ENCODE results near the gene RB1.
"Not testable (repeated sequence)": the region's sequence is repeated elsewhere in the genome, so short reads cannot be mapped to it uniquely, and the experiment has no call there.

The RB1 gene

DNA sequence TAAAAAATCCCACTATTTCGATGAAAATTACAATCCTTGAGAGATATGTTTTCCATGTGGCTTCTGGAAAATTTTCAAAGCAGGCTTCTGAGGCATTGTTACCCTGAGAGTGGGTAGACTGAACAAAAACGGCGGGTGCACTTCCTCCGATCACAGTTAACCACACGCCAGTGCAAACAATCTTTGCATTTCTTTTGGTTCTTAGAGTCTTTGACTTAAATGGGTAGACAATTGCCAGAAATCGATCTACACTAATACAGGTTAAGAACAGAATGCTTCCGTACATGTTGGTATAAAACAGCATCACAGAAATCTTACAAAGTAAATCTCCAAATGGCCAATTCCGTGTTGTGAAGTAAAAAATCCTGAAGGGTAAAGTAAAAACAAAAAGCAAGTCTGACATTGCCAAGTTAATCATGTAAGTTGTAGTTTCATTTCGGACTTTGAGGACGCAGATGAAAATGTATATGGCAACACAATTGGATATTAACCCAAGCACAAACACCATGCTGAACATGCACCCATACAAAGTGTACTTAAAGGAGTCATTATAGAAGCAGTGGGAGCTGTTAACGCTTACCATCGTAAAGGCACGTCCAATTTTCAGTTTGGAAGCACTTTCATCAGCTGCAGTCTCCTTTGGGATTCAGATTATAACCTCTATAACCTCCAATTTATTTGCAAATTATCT lies 108.4 kb downstream of the RB1 start:
- DNase-seq, result peak; percentile 29

DNA sequence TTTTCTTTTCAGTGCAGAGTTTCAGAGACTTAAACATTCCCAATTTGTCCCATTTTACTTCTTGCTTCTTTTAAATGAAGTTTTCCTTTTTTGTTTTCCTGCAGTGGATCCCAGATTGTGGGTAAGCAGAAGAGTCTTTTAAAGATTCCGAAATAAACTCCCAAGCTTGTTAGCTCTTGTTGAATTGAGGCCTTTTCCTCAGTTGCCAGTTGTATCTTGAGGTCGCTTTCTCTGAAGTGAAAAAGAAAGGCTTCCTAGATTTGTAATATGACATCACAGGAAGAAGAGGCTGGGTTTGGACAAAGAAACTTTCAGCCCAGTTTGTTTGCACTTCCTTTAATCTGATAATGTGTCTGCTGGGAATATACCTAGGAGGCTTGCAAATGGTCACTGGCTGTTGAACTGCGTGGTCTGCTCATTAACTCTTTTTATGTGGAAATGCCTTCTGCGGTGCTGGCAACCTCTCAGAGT lies 109.4 kb downstream of the RB1 start, which contains the start of gene LPAR6:
Gene LPAR6, minus strand, starts transcription at position 233 of the 471 bp plus-strand sequence. CDS start 690 bp downstream, outside the sequence.
- DNase-seq, result peak; percentile 51

DNA sequence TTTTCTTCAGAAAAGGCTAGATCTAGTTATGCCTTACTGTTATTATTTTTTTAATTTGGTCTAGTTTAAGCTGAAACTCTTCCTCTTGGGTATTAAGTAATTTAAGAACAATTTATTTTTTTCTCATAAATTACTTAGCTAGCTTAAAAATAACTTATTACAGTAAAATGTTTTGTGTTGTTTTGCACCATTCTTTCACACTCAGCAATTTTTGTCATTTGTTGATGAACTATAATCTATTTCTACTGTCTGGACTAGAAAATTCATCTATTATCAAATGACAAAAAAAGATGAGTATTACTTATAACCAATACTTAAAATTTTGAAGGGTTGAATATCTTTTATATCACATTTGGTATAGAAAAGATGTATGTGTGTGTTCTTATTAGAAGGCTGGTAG lies 111.0 kb downstream of the RB1 start:
- no peak for DNase-seq

DNA sequence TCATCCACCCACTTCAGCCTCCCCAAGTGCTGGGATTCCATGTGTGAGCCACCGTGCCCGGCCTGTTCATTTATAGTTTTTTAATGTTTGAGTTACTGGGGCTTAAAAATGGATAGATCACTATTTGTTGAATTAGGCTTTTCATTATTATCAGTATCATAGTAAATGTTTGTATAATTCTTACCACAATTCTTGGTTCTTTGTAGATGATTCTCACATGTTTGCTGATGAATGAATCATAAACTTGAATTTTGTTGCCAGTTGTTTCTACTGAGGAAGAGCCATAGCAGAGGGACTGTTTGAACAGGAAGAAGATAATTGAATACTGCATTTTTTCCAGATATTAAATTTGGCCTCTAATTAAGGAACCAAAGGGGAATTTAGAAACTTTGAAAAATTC lies 112.0 kb downstream of the RB1 start:
- no peak for DNase-seq

DNA sequence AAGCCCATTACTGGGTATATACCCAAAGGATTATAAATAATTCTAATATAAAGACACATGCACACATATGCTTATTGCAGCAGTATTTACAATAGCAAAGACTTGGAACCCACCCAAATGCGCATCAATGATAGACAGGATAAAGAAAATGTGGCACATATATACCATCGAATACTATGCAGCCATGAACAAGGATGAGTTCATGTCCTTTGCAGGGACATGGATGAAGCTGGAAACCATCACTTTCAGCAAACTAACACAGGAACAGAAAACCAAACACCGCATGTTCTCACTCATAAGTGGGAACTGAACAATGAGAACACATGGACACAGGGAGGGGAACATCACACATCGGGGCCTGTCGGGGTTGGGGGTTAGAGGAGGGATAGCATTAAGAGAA lies 118.5 kb downstream of the RB1 start:
- DNase-seq, result not testable (repeated sequence)

DNA sequence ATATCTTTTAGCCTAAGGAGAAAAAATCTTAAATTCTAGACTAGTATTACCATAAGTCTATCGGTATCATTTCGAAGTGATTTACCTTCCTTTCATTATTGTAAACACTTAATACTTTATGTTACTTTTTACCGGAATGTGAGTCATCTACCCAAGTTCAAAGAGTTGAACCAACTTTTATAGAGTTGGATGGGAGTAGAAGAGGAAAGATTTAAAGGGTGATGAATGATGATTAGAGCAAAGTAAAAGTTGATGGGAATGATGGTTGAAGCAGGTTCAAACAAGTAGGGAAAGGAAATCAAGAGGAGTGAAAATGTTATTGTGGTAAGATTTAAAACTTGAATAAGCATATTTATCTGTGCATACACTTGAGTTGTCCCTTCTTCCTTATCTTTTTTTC lies 120.7 kb downstream of the RB1 start:
- no peak for DNase-seq

DNA sequence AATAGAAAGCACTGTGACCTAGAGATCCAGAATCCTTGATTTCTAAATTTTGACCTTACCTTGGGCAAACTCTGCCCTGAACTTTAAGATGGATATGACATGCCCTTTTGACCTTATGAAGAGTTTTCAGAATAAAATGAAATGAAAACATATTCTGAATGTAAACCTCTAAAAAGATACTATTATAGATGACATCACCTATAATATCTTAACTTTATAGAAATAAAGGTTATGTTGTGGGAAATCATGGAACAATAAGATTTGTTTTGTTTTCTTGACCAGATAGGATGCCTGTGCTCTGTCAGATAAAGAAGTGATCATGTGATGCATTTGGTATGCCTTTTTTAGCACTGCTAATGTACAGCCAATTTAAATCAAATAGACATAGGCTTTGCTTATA lies 122.5 kb downstream of the RB1 start:
- no peak for DNase-seq

DNA sequence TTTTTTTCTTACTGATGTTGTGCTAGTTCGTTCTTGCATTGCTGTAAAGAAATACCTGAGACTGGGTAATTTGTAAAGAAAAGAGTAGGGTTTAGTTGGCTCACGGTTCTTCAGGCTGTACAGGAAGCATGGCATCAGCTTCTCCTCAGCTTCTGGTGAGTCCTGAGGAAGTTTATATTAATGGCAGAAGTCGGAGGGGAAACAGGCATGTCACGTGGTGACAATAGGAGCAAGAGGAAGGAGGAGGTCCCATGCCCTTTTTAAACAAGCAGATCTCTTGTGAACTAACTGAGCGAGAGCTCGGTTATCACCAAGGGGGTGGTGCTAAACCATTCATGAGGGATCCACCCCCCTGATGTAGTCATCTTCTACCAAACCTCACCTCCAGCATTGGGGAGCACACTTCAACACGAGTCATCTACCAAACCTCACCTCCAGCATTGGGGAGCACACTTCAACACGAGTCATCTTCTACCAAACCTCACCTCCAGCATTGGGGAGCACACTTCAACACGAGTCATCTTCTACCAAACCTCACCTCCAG lies 123.3 kb downstream of the RB1 start:
- DNase-seq, result not testable (repeated sequence)

DNA sequence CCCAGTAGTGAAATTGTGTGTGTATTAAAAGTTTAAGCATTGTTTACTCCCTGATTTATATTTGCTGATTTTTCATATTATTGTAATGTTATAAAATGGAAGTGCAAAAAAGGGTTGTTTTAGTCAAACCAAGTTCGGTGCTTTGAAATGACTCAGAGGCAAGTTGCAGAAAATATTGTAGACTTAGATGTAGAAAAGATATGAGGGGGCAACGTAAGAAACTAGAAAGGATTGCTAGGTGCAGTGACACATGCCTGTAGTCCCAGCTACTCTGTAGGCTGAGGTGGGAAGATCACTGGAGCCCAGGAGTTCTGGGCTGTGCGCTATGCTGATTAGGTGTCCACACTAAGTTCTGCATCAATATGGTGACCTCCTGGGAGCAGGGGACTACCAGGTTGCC lies 125.5 kb downstream of the RB1 start:
- DNase-seq, result no peak

DNA sequence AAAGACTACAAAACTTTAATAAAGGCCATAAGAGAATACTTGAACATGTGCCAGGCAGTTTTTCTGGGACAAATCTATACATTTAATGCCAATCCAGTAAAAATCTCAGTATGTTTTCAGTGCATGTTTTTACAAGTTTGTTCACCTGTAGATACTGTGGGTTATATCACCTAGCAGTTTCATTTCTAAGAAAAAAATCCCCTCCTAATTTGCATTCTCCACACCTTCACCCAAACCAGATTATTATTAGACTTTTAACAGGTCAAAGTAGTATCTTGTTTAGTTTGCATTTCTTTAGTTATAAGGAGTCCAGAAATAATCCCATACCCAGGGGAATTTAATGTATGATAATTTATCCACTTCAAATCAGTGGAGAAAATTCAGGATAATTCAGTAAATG lies 126.3 kb downstream of the RB1 start:
- no peak for DNase-seq

DNA sequence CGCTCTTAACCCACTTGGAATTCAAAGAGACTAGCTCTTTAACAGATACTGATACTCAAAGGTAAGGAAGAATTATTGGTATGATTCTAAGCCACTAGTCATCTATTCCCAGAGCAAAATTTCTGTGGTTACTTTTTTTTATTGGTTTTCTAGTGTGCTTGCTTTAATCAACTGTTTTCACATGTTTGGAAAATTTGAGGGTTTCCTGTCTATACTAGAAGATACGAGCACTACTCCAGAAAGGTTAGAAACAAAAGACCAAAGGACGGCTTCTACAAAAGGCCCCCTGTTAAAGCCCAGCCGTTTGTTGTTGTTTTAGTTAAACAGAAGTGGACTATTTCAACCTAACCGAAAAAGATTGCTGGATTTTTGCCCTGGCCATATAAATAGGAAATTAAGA lies 127.9 kb downstream of the RB1 start:
- DNase-seq, result no peak

DNA sequence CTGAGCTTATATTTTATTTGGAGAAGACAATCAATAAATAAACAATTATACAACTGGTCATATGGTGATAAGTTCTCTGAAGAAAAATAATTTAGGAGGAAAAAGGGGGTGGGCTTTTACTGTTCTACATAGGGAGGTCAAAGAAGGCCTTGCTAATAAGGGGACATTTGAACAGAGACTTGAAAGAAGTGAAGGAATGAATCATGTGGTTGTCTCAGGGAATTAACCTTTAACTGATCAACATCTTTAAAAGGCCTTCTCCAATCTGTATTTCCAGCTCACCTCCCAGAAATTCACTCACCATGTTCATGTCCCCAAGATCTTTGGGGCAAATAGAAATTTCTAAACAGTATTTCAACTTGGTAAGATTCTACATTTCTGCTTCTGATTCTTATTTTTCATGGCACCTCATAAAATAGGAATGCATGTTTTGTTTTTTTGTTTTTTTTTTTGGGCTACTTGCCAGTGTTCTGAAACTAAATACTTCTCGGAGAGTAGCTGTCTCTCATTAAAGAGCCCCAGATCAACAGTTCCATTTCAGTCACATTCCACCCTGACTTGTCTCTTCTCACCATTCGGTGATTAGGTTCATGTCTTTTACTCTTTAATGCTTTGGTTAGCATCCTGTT lies 128.6 kb downstream of the RB1 start:
- DNase-seq, result peak; percentile 4

DNA sequence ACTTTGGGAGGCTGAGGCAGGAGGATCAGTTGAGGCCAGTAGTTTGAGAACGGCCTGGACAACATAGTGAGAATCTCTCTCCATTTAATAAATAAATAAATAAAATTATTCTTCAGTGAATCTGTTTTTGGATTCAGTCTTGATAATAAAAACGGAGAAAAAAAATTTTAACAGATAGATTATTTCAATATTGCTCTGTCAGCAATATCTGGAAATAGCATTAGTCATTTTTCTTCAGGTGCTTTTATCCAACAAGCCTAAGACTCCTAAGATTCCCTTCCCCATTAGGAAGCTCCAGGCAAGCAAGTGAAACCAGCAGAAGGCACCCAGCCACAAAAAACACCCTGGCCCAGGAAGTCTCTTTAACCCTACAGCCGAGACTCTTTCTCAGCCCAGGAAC lies 130.6 kb downstream of the RB1 start:
- no peak for DNase-seq

DNA sequence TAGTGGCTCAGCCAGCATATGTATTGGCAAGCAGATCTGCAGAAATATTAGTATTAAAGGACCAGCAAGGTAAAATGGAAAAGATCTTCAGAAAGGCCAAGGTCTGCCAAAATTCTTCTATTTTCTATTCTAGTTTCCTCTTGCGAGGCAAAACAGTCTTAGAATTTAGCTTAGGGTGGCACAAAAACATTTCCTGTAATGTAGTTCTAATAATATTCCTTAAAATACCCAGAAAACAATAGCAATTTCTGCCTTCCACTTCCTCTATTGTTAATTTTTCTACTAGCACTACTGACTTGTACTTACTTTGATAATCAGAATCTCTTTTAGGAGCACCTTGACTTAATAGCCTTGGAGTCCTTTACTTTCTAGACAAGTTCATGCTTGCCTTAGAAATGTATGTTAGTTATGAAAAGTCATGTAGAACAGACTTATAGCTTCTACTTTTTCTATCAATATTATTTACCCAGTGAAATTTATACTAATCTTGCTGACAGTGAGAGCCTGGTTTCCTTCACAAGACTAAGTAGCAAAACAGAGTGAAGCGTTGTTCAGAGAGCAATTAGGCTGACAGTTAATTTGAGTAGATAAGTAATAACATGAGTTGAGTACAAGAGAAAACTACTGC lies 133.2 kb downstream of the RB1 start:
- no peak for DNase-seq

DNA sequence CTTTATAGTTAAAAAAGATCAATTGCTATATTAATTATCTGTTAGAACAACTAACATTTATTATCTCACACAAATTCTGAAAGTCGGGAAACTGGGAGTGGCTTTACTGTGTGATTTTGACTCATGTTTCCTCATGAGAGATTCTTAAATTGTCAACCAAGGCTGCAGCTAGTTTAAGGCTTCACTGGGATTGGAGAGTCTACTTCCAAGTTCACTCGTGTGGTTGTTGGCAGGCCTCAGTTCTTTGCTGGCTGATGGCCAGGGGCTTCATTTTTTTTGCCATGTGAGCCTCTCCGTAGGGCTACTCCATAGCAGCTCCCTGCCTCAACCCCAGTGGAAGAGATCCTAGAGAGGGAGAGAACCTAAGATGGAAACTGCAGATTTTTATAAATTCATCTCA lies 133.8 kb downstream of the RB1 start:
- peak; percentile 42 for DNase-seq

DNA sequence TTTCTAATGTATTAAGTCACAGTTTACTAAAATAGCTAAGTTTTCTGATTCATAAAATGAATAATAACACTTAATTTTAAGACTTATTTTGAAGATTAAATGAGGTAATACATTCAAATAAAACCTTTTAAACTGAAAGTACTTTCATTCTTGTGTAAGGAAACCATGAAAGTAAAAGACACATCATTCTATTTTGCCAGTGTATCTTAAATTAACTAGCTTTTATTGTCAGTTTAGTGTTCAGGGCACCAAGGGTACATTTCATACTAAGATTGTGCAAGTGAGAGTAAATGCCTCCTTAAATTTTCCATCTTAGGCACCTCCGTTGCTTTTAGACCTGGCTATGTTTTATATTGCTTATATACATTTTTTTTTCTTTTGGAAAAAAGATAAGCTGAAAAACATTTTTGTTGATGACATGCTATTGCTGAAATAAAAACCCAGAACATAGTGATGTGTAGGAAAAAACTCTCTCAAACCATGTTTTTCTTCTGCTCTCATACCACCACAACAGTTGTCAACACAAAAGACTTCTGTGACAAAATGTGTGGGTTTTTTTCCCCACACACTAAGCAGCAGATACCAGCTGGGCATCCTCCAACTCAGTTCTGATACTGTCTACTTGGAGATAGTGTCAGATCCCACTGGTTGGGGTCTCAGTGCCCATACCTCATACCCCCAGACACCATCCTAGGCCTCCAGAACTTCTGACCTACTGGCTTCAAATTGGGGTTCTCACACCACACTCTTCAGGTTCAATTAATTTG lies 140.1 kb downstream of the RB1 start:
- DNase-seq, result no peak

DNA sequence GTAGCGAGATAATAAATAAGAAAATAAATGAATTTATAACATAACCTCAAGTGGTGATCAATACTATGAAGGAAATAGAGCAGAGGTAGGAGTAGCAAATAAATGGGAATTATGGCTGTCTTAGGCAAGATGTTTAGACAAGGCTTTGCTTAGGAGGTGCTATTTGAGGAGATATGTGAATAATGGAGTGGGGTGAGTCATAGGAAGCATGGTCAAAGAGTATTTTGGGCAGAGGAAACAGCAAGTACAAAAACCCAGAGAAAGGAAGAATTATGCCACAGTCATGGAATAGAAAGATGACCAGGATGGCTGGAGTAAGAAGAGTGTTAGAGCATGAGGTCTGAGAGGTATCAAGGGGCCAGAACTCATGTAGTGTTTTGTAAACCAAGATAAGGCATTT lies 142.9 kb downstream of the RB1 start:
- DNase-seq, result no peak

DNA sequence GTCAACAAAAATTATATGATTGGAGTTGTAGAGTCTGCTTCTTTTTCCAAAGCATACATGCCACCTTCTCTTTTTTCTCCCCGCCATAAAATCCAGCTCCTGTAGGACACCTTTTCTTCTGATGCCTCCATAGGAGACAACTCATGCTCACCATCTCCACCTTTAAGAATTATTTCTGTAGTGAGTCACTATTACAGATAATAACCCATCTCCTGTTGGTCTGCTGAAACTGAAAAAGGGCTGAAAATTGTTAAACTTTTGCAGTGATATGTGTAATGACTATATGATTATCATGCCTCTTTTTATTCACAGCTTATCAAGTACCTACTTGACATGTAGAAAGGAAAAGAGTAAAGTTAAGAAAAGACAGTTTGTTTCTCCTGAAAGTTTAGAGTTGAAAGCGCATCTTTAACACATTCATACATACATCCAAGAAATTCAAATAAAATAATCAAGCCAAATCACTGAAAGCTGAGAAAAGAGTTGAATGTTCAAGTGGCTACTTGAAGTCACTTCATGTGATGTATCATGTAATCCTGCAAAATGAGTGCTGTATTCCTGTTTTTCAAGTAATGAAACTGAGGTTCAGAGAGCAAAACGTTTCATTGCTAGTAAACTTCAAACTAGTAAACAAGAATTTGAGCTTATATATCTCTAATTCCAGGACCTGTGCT lies 144.9 kb downstream of the RB1 start:
- no peak for DNase-seq

DNA sequence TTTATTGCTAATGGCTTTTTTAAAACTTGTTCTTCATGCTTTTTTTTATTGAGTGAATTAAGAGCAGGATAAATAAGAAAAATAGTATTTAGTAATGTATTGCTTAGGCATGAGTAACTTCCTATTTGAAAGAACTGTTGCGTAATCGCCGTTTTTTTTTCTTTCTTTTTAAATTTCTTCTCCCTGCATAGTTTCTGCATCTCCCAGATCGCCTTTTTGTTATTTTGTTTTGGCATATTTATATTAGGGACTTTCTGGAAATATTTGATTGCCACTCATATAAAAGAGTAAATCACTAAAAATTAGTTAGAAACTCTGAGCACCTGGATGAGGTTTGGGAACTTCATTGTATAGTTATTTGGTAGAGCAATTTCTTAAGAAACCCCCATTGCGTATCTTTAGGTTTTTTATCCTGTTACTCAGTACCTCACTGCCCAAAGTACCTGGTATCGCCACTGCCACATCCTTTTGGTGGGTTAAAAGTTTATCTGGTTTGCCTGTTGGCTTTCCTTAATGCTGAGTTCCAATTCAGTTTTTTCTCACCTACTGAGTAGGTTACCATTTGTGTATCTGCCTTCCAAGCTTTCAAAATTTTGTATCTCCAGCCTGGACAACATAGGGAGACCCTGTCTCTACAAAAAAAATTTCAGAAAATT lies 145.5 kb downstream of the RB1 start:
- DNase-seq, result peak; percentile 25

DNA sequence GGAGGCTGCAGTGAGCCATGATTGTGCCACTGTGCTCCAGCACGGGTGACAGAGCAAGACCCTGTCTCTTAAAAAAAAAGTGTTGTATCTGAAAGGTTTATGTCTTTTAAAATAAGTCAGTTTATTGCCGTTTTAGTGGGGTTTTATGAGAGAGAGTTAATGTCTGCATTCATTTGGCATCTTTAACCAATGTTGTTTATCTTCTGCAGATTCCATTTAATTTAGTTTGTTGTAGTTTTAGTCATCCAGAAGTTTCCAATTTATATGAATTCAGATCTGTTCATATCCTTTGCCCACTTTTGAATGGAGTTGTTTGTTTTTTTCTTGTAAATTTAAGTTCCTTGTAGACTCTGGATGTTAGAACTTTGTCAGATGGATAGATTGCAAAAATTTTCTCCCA lies 146.1 kb downstream of the RB1 start:
- DNase-seq, result no peak

DNA sequence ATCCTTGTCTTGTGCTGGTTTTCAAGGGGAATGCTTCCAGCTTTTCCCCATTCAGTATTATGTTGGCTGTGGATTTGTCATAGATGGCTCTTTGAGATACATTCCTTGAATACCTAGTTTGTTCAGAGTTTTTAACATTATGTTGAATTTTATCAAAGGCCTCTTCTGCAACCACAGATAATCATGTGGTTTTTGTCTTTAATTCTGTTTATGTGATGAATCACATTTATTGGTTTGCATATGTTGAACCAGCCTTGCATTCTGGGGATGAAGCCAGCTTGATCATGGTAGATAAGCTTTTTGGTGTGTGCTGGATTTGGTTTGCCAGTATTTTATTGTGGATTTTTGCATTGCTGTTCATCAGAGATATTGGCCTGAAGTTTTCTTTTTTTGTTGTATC lies 147.6 kb downstream of the RB1 start:
- not testable (repeated sequence) for DNase-seq

DNA sequence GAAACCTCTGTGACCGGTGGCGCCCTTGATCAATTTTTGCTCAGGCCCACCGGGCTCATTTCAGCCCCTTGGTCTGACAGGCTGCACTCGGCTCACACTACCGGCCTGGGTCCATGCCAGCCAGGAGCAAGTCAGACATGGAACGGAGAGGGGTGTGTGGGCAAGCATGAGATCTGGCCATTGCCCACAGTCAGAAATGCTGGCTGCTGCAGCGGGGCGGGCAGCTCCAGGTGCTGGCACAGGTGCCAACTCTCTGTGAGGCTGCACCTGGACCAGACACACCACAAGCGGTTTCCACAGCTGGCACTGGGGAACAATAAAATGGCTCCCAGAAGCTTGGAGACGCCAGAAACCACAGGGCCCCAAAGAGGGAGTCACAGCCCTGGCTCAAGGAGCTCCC lies 153.0 kb downstream of the RB1 start:
- DNase-seq, result no peak
